ENCODE measurements around the gene DLG4.

DNA sequence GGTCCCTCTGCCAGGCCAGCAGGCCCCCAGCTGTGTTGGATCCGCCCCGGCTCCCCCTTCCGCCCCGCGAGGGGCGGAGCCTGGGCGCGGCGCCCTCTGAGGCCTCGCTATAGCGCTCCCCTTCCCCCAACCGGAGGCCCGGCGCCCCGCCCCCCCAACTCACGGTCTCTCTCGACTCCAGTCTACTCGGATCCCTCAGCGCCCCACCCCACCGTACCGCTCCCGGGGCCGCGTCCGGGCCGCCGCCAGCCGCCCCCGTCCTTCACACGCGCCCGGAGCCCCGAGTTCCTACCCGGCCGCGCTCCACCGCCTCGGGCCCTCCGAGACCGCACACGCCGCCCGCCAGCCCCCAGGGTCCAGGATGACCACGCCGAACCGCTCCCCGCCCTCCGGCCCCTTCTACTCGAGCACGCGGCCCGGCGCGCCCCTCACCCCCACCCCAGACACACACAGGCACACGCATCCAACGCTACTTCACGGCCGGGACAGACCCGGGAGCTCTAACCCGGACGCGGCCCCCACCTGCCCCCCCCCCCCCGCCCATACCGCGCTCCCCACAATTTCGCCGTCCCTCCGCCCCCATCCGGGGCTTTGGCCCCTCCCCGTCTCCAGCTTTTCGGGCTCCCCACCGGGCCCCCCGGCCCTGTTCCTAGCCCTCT, 18.3 kb upstream of the DLG4 start:
- TF ChIP-seq, protein P1, sequence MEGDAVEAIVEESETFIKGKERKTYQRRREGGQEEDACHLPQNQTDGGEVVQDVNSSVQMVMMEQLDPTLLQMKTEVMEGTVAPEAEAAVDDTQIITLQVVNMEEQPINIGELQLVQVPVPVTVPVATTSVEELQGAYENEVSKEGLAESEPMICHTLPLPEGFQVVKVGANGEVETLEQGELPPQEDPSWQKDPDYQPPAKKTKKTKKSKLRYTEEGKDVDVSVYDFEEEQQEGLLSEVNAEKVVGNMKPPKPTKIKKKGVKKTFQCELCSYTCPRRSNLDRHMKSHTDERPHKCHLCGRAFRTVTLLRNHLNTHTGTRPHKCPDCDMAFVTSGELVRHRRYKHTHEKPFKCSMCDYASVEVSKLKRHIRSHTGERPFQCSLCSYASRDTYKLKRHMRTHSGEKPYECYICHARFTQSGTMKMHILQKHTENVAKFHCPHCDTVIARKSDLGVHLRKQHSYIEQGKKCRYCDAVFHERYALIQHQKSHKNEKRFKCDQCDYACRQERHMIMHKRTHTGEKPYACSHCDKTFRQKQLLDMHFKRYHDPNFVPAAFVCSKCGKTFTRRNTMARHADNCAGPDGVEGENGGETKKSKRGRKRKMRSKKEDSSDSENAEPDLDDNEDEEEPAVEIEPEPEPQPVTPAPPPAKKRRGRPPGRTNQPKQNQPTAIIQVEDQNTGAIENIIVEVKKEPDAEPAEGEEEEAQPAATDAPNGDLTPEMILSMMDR (IDR thresholded peaks at IDR 0.05) = no peak
- no peak for TF ChIP-seq POLR2A (IDR thresholded peaks at IDR 0.05)

Data from body of pancreas (tissue), 4 donors.